Neural cell (in vitro differentiated cells): ENCODE measurements around the gene NT5DC3. TPM values are rescaled to one million over a fixed set of nuclear protein-coding genes. Genes with fewer than 3 reads are reported as not detected.

Source experiments
- H2AFZ ChIP-seq: fragments of 200-600, 300-800 bp; sonication (generic), shearing (Covaris generic); 2 replicates; pipeline ENCODE4 v1.6.0; 2014; ENCODE audit warnings: low read depth, mild to moderate bottlenecking, antibody characterized with exemption, low read length, moderate library complexity
- H3F3A ChIP-seq: fragments of 200-600 bp; shearing (Covaris generic); 2 replicates; pipeline ENCODE4 v1.6.1; 2016; ENCODE audit warnings: mild to moderate bottlenecking, moderate library complexity, mixed read lengths, antibody characterized with exemption, low read length; ENCODE audit not compliant: insufficient read depth, poor library complexity, severe bottlenecking
- H3K27ac ChIP-seq: fragments of 200-600, 300-800 bp; sonication (generic), shearing (Covaris generic); 2 replicates; pipeline ENCODE4 v1.5.1; 2014; ENCODE audit warnings: mild to moderate bottlenecking, low read length, moderate library complexity
- H3K27me3 ChIP-seq: fragments of 300-800, 200-600 bp; sonication (generic), shearing (Covaris generic); 2 replicates; pipeline ENCODE4 v1.6.0; 2014; ENCODE audit warnings: mild to moderate bottlenecking, low read depth, low read length, moderate library complexity; ENCODE audit not compliant: insufficient read depth
- H3K36me3 ChIP-seq: fragments of 300-800, 200-600 bp; sonication (generic), shearing (Covaris generic); 2 replicates; pipeline ENCODE4 v1.5.1; 2014; ENCODE audit warnings: mild to moderate bottlenecking, antibody characterized with exemption, low read length, moderate library complexity; ENCODE audit not compliant: insufficient read depth
- H3K4me2 ChIP-seq: fragments of 300-800, 200-600 bp; sonication (generic), shearing (Covaris generic); 2 replicates; pipeline ENCODE4 v1.6.0; 2014; ENCODE audit warnings: mild to moderate bottlenecking, low read length
- H3K4me3 ChIP-seq: fragments of 300-800, 200-600 bp; sonication (generic), shearing (Covaris generic); 2 replicates; pipeline ENCODE4 v1.5.1; 2014; ENCODE audit warnings: mild to moderate bottlenecking, low read length, moderate library complexity
- H3K79me2 ChIP-seq: fragments of 200-600 bp; shearing (Covaris generic); replicated peaks from 2 replicates; pipeline ENCODE4 v1.6.0; 2014; ENCODE audit warnings: mild to moderate bottlenecking, low read length, moderate library complexity; ENCODE audit not compliant: insufficient read depth
- H3K9ac ChIP-seq: fragments of 300-800, 200-600 bp; sonication (generic), shearing (Covaris generic); 2 replicates; pipeline ENCODE4 v1.6.1; 2016; ENCODE audit warnings: mild to moderate bottlenecking, low read length, mixed read lengths
- H3K9me2 ChIP-seq: fragments of 200-600 bp; shearing (Covaris generic); 2 replicates; pipeline ENCODE4 v1.6.1; 2016; ENCODE audit warnings: mild to moderate bottlenecking, low read length, mixed read lengths; ENCODE audit not compliant: insufficient read depth
- H3K9me3 ChIP-seq: fragments of 200-600, 300-800 bp; sonication (generic), shearing (Covaris generic); 2 replicates; pipeline ENCODE4 v1.6.1; 2016; ENCODE audit warnings: mild to moderate bottlenecking, mixed run types, low read length, moderate library complexity, mixed read lengths
- H4K20me1 ChIP-seq: fragments of 200-600 bp; shearing (Covaris generic); 2 replicates; pipeline ENCODE4 v1.6.1; 2016; ENCODE audit warnings: mild to moderate bottlenecking, mixed run types; ENCODE audit not compliant: insufficient read depth
- CTCF ChIP-seq: fragments of 450-650 bp; IDR thresholded peaks from 2 replicates; pipeline ENCODE4 v1.5.1; 2014; ENCODE audit warnings: antibody characterized with exemption, mild to moderate bottlenecking, moderate library complexity; ENCODE audit not compliant: poor library complexity, severe bottlenecking
- EP300 ChIP-seq: fragments of 450-650 bp; conservative IDR thresholded peaks from 2 replicates; pipeline ENCODE4 v1.6.1; 2014; ENCODE audit warnings: antibody characterized with exemption, mild to moderate bottlenecking, moderate library complexity; ENCODE audit not compliant: poor library complexity, severe bottlenecking
- EZH2 ChIP-seq: fragments of 200-600, 300-800 bp; shearing (Covaris generic), sonication (generic); IDR thresholded peaks from 2 replicates; pipeline ENCODE4 v1.6.1; 2014; ENCODE audit warnings: antibody characterized with exemption, low read length, borderline replicate concordance, mild to moderate bottlenecking; ENCODE audit not compliant: insufficient read depth, poor library complexity, severe bottlenecking
- MXI1 ChIP-seq: fragments of 450-650 bp; conservative IDR thresholded peaks from 2 replicates; pipeline ENCODE4 v1.6.1; 2014; ENCODE audit warnings: antibody characterized with exemption, mild to moderate bottlenecking; ENCODE audit not compliant: poor library complexity, severe bottlenecking
- POLR2AphosphoS5 ChIP-seq: IDR thresholded peaks from 2 replicates; pipeline ENCODE4 v1.6.1; 2012
- RAD21 ChIP-seq: fragments of 450-650 bp; conservative IDR thresholded peaks from 2 replicates; pipeline ENCODE4 v1.6.1; 2014; ENCODE audit warnings: antibody characterized with exemption, mild to moderate bottlenecking, moderate library complexity
- REST ChIP-seq: IDR thresholded peaks from 2 replicates; pipeline ENCODE4 v1.6.1; 2012; ENCODE audit warnings: borderline replicate concordance
- SMC3 ChIP-seq: fragments of 450-650 bp; conservative IDR thresholded peaks from 2 replicates; pipeline ENCODE4 v1.6.1; 2014; ENCODE audit warnings: antibody characterized with exemption, mild to moderate bottlenecking, moderate library complexity; ENCODE audit not compliant: poor library complexity
- TAF1 ChIP-seq: IDR thresholded peaks from 2 replicates; pipeline ENCODE4 v1.6.1; 2012; ENCODE audit warnings: low read depth
- polyA plus RNA-seq: library from polyadenylated mRNA; depleted of rRNA; stranded (reverse); fragments of >200 nt; gene quantifications from 2 replicates; pipeline ENCODE4 v1.2.3, GENCODE V29; 2014

The NT5DC3 gene
- polyA plus RNA-seq, 1 donor from 2014 or later = 4.0 TPM

GRCh38 chr12:103805655-103806360 is 35.2 kb downstream of the NT5DC3 start:
- Histone ChIP-seq H3K9me3 (no peaks in the 10 kb centered on the region), H3K27me3 (no peaks in the 10 kb centered on the region), H2AFZ (no peak overlapping the region), H4K20me1 (no peaks in the 10 kb centered on the region), H3K79me2 (no peaks in the 10 kb centered on the region), H3F3A (no peaks in the 10 kb centered on the region), H3K4me3 (no peak overlapping the region), H3K4me2 (no peak overlapping the region), H3K9ac (no peak overlapping the region), H3K9me2 (no peaks in the 10 kb centered on the region), H3K36me3 (no peaks in the 10 kb centered on the region), H3K27ac (no peak overlapping the region)
- no peak for TF ChIP-seq MXI1
- no peak for TF ChIP-seq EP300
- no peak for TF ChIP-seq REST
- TF ChIP-seq SMC3 = no peak
- TF ChIP-seq RAD21 = no peak
- no peak for TF ChIP-seq CTCF
- TF ChIP-seq POLR2AphosphoS5 = no peak
- no peak for TF ChIP-seq EZH2
- no peak for TF ChIP-seq TAF1

- Histone ChIP-seq H3F3A (no peaks in the 10 kb centered on the region), H2AFZ (no peak overlapping the region), H3K4me3 (no peak overlapping the region), H3K9me3 (no peaks in the 10 kb centered on the region), H3K9ac (no peak overlapping the region), H4K20me1 (no peaks in the 10 kb centered on the region), H3K36me3 (no peaks in the 10 kb centered on the region), H3K4me2 (no peak overlapping the region), H3K27me3 (no peaks in the 10 kb centered on the region), H3K79me2 (no peaks in the 10 kb centered on the region), H3K27ac (no peak overlapping the region), H3K9me2 (no peaks in the 10 kb centered on the region)
- no peak for TF ChIP-seq RAD21
- no peak for TF ChIP-seq TAF1
- TF ChIP-seq REST = no peak
- no peak for TF ChIP-seq EZH2
- TF ChIP-seq MXI1 = no peak
- no peak for TF ChIP-seq CTCF
- TF ChIP-seq POLR2AphosphoS5 = no peak
- TF ChIP-seq EP300 = no peak
- no peak for TF ChIP-seq SMC3
Measured at GRCh38 chr12:103803847-103804246, 37.2 kb downstream of the NT5DC3 start.
